DMS153 treated with DMSO at 0.1 percent for 48 hours (cell line): ENCODE measurements around the gene ADRA2B.
A peak's percentile ranks its signal among the peaks of the same experiment; 100 is the strongest.

ENCODE experiments used
- DNase-seq: peaks from one replicate; lab custom pipeline; 2025; ENCODE audit not compliant: unreplicated experiment; lab: John Stamatoyannopoulos, UW

The ADRA2B gene

DNA sequence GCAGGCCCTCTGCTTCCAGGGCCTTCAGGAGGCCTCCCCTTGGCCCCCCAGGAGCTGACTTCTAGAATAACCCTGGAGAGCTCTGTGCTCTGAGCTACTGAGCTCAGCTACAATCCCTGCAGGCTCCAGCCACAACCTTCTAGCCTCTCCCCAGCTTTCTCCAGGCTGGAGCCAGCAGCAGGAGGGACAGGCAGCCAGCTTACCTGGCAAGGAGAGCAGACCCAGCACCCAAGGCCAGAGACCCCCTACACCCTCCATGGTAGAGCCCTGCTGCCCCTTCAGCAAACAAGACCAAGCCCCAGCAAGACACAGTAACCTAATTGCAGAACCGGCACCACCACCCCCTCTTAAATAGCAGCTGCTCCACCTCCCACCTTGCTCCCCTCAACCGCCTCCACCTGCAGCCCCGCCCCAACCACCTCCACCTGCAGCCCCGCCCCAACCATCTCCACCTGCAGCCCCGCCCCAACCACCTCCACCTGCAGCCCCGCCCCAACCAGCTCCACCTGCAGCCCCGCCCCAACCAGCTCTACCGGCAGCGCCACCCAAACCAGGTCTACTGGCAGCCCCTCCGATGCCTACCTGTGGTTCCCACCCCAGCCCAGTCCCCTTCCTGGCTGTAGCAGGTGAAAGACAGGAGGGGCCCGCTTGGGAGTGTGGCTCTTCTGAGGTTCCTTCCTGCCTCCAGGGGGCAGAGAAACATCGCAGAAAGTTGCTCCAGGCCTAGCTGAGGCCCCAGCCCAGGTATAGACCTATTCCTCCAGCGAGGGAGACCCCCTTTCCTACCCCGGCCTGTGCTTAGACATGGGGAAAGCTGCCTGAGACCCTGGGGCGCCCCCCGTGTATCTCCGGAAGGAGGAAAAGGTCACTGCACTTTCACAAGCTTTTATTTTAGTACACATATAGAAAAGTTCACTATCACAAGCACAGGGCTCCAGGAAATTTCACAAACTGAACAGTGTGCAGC, 22.1 kb upstream of the ADRA2B start, which contains the start of gene ASTL:
Gene ASTL (minus strand): TSS at position 324 of the 967 bp plus-strand sequence. CDS start 66 bp downstream, at position 258.
- DNase-seq: peak; percentile 42

DNA sequence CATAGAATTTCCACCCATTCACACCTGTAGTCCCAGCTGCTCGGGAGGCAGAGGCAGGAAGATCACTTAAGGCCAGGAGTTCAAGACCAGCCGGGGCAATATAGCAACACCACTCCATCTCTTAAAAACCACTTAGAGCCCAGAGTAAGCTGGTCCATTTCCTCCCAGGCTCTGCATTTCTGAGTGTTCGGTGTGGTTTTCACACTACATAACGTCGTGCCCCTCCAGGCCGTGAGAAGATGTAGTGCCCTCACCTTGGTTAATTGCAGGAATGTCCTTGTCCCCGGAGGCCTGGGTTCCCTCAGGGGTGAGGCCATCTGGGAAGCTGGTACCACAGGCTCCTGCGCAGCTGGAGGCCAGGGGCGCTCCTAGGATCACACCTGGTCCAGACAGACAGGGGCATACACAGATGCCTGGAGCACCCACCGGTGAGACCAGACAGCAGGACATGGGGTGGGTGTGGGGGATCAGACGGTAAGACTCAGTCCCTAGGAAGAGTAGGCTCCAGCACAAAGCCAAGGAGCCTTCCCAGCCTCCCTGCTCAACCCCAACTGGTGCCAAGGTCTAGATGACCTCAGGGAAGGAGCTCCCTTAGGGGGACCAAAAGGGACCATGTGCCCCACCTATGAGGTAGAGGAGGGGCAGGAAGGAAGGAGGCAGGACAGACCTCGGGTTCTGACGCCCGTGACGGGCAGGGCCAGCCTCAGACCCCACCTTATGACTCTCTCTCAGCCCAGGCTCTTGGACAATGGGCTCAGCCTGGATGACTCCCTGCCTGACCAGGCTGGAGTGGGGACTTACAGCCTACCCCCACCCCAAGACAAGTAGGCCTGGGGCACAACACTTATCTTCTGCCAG, 21.2 kb upstream of the ADRA2B start:
- DNase-seq: no peak

DNA sequence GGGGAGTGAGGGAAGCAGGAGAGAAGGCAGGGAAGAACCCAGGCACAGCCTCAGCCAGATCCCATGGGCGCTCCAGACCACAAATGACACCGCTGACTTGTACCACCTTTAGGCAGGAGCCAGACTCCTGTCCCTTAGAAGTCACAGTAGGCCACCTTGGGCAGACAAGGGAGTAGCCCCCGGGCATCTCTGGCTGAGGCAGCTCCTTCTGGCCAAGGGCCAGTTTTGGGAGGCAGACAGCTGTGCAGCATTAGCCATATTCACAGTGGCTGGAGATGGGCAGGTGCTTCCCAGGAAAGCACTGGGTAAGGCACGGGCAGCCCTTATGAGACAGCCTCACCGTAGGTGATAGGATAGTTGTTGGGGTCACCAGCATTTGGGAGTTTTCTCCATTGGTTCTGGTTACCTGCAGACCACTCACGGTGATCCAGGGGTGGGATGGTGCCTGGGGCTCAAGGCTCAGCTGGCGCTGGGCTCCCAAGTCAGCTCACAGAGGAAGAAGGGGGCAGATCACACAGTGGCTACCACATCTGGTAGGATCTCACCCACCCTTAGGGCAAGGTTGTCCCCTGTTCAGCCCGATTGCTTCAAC, 19.9 kb upstream of the ADRA2B start:
- no peak for DNase-seq

DNA sequence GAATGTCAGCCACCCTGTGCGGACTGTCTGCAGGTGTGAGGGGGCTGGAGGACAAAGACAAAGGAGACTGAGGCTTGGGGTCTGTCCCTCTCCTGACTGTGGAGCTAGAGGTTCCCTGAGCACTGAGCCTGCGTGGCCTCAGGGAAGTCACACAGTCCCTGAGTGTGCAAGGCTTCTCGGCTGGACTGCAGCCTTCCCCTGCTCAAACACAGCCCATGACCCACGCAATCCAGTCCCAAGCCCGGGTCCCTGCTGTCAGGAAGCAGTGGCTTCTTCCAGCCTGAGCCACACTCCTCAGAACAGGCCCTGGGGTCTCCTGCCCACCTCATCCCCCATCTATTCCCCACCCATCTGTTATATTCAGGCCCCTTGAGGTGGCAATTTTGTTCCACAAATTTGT, 19.2 kb upstream of the ADRA2B start:
- DNase-seq: no peak

DNA sequence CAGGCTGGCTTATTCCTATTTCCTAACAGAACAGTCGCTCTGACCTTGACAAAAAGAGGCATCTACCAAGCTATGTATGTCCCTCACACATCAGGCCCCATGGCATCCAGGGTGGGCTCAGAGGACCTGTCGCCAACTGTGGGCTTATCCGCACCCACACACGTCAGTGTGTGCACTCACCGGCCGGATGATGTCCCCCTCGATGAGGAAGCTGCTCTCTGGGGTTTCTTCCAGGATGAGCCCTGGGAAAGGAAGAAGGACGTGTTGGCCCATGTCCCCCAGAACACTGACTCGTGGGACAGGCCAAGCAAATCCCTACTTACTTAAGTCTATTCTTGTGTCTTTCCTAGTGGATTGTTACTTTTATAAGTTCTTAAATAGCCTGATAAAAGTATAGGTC, 18.8 kb upstream of the ADRA2B start:
- DNase-seq: no peak

- DNase-seq: no peak
Observed at GRCh38 chr2:96134421-96134820, 18.1 kb upstream of the ADRA2B start.

DNA sequence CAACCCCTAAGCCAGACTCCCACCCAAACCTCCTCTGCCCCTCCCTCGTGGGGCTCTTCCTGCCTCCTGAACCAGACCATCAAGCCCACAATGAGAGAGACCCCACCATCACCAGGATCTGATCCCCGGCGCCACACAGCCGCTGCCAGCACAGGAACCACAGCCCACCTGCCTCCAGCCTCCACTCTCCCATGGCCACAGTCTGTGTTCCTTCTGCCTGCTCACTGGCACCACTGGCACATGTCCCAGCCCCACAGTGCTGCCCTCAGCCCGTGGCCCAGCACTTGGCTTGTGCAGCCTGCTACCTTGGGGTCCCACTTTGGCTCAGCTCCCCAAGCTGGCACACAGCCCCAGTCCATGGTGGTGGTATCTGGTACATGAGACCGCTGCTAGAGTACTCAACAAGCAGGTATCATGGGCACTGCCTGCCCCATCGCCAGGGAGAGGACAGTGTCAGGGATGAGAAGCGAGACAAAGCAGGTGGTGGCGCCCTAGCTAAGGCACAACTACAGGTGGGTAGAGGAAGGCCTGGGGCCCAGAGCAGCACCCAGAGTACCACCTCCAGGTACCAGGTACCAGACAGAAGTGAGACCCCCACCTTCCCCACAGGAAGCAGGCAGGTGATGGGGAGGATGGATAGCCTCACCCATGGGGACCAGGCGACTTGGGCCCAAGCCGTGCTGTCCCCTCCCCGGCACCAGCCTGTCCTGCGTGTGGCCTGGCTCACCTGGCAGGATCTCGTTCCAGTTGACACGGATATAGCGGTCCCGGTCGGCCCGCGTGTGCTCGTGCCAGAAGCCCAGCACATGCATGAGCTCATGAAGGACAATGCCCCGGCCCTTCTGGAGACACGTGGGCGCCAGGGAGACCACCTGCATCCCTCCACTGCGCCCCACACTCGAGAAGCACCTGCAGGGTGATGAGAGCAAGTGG, 15.7 kb upstream of the ADRA2B start:
- no peak for DNase-seq

GRCh38 chr2:96131152-96131812, 14.9 kb upstream of the ADRA2B start:
- no peak for DNase-seq

DNA sequence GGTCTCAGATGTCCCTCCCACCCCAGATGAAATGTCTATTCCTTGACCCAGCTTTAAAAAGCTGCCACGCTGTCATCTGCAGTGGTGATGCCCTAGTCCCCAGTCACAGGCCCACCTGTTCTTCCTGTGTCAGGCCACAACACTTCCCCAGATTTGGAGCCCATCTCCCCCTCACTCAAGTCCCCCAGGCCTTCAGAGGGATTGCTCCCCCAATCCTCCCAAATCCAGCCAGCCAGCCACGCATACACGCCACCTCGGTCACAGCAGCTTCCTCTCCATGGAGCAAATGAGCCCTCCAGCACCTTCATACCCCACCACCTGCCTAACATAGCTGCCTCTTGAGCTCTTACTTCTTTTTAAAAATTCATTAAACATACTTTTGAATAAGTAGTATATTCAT, 14.1 kb upstream of the ADRA2B start:
- DNase-seq: no peak

GRCh38 chr2:96129528-96130120, 13.3 kb upstream of the ADRA2B start:
- no peak for DNase-seq

GRCh38 chr2:96128456-96128855, 12.1 kb upstream of the ADRA2B start:
- no peak for DNase-seq

DNA sequence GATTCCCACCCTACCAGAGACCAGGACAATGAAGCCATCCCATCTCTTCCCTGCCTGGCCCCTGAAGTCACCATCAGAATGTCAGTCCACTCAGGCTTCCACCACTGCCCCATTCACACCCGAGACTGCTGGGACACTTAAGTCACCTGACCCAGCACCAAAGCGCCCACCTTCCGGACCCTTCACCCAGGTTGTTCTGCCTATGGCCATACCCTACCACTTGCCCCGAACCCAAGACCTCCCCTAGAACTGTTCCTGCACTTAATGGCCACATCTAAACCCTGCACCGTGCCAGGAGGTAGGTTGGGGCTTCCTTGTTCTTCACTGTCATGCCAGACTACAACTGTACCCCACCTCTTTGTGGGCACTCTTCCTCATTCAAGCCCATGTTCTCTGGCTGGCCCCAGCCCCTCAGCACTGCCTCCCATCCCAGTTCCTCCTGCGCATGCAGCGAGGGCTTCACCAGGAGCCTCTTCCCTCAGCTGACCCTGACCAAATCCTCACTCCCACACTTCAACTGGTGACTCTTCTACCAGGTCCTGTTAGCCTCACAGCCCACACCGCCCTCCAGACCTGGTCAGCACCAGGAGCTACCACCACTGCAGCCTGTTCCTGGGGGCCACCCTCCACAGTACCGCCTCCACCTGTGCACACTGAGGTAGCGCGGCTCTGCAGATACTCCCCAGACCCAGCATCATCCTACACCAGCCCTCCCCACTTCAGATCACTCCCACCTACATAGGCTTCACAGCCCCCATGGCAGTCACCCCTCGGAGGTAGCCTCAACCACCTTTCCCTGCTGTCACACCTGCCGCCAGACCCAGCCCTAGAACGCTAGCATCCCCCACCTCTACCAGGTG, 8.3 kb upstream of the ADRA2B start:
- no peak for DNase-seq

GRCh38 chr2:96123936-96124335, 7.6 kb upstream of the ADRA2B start:
- no peak for DNase-seq

DNA sequence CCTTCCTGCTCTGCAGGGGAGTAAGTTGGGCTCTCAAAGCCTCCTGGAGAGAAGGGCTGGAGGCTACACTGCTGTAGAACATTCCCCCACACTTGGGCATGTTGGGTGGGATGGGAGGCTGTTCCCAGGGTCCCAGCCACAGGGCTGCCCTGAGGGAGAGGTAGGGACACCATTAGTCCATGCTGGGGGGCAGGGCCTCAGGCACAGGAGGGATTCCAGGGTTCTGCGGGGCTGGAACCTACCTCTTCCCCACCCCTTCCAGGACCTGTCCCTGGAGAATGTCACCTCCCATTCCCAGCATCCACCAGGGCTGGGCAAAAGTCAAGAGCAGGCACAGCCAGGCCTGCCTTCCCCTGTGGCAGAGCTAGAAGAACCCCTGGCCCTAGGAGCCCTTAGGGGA, 6.9 kb upstream of the ADRA2B start:
- DNase-seq: no peak

- DNase-seq: no peak
Observed at GRCh38 chr2:96122391-96122790, 6.0 kb upstream of the ADRA2B start.

GRCh38 chr2:96121414-96121813, 5.0 kb upstream of the ADRA2B start:
- DNase-seq: no peak

- no peak for DNase-seq
Observed at GRCh38 chr2:96120991-96121390, 4.6 kb upstream of the ADRA2B start.

- DNase-seq: no peak
Observed at GRCh38 chr2:96120091-96120720, 3.8 kb upstream of the ADRA2B start.
